Neural progenitor cell (in vitro differentiated cells): ENCODE measurements around the gene RBBP5.

Source experiments
- CTCF ChIP-seq: fragments of 200-600 bp; sonication (generic); IDR thresholded peaks from 2 replicates; pipeline ENCODE4 v1.5.1; 2017; ENCODE audit warnings: antibody characterized with exemption, mild to moderate bottlenecking
- EZH2 ChIP-seq: fragments of 200-600 bp; sonication (generic); IDR thresholded peaks from 2 replicates; pipeline ENCODE4 v1.6.1; 2017; ENCODE audit warnings: antibody characterized with exemption, mild to moderate bottlenecking, moderate library complexity

- TF ChIP-seq CTCF (no peak), EZH2 (no peak)
Measured at GRCh38 chr1:205102404-205102803, 19.4 kb downstream of the RBBP5 start.
